HepG2 (cell line): ENCODE measurements around the gene MECR. TPM values are rescaled to one million over a fixed set of nuclear protein-coding genes. Genes with fewer than 3 reads are reported as not detected.

ENCODE experiments used
- ATF1 ChIP-seq: IDR thresholded peaks from 2 replicates; pipeline ENCODE4 v1.6.1; 2016; ENCODE audit warnings: mild to moderate bottlenecking, control low read depth
- NPAS2 ChIP-seq: sonication (generic); formaldehyde crosslinking; IDR thresholded peaks from 2 replicates; pipeline ENCODE4 v1.8.0; 2022; ENCODE audit warnings: mild to moderate bottlenecking, missing genetic modification reagents, borderline replicate concordance
- SNAPC5 ChIP-seq: sonication (generic); formaldehyde crosslinking; IDR thresholded peaks from 2 replicates; pipeline ENCODE4 v1.8.1; 2023; ENCODE audit warnings: mild to moderate bottlenecking, missing genetic modification reagents, borderline replicate concordance
- SP4 ChIP-seq: sonication (generic); formaldehyde crosslinking; IDR thresholded peaks from 2 replicates; pipeline ENCODE4 v1.8.1; 2023; ENCODE audit warnings: mild to moderate bottlenecking, missing genetic modification reagents
- YY1 ChIP-seq: IDR thresholded peaks from 2 replicates; pipeline ENCODE4 v1.6.1; 2011; ENCODE audit warnings: low read length, low read depth, moderate library complexity, mild to moderate bottlenecking; ENCODE audit not compliant: insufficient read depth, insufficient replicate concordance
- ZEB1 ChIP-seq: IDR thresholded peaks from 2 replicates; pipeline ENCODE4 v1.6.1; 2012; ENCODE audit warnings: mild to moderate bottlenecking, low read depth, inconsistent platforms; ENCODE audit not compliant: insufficient replicate concordance
- ZNF207 ChIP-seq: fragments of 450-650 bp; IDR thresholded peaks from 2 replicates; pipeline ENCODE4 v1.6.1; 2016; ENCODE audit warnings: antibody characterized with exemption, borderline replicate concordance
- ZNF251 ChIP-seq: sonication (generic); formaldehyde crosslinking; IDR thresholded peaks from 2 replicates; pipeline ENCODE4 v1.9.0; 2021; ENCODE audit warnings: mild to moderate bottlenecking, missing genetic modification reagents
- ZNF337 ChIP-seq: sonication (generic); formaldehyde crosslinking; IDR thresholded peaks from 2 replicates; pipeline ENCODE4 v1.5.1; 2020; ENCODE audit warnings: missing genetic modification reagents, low read depth, mild to moderate bottlenecking, borderline replicate concordance
- ZNF383 ChIP-seq: sonication (generic); formaldehyde crosslinking; IDR thresholded peaks from 2 replicates; pipeline ENCODE4 v1.4.0; 2020; ENCODE audit warnings: missing genetic modification reagents, mild to moderate bottlenecking, borderline replicate concordance
- polyA plus RNA-seq, 8 experiments: library from polyadenylated mRNA; depleted of rRNA in 3 of 8; stranded (reverse) in 7 of 8; unstranded in 1 of 8; fragments of >200 nt; fragmentation: Illumina TruSeq in 4 of 8; extraction: Trizol in 4 of 8; gene quantifications; 2 replicates each; pipeline versions ENCODE4 v1.2.1 to v1.2.3, GENCODE V29; 2011 to 2016; ENCODE audit warnings: low read depth in 4 of 8, missing spikeins in 1 of 8, mixed read lengths in 1 of 8; ENCODE audit not compliant: insufficient read depth in 1 of 8
- total RNA-seq, 5 experiments: library from RNA; depleted of rRNA; stranded (reverse); fragments of >200 nt; fragmentation: Illumina TruSeq; extraction: Trizol; gene quantifications; 2 replicates each; pipeline ENCODE4 v1.2.3, GENCODE V29; 2016; ENCODE audit warnings: low read depth in 1 of 5
- TF ChIP-seq, protein P1 (sequence below): sonication (generic); formaldehyde crosslinking; IDR thresholded peaks from 2 replicates; pipeline ENCODE4 v1.5.1; 2020; ENCODE audit warnings: mild to moderate bottlenecking, missing genetic modification reagents
- TF ChIP-seq, protein P2 (sequence below): sonication (generic); formaldehyde crosslinking; IDR thresholded peaks from 2 replicates; pipeline ENCODE4 v1.5.0; 2020; ENCODE audit warnings: mild to moderate bottlenecking, missing genetic modification reagents
- TF ChIP-seq, protein P3 (sequence below): sonication (generic); formaldehyde crosslinking; IDR thresholded peaks from 2 replicates; pipeline ENCODE4 v1.4.0; 2020; ENCODE audit warnings: missing genetic modification reagents, borderline replicate concordance
- TF ChIP-seq, protein P4 (sequence below): sonication (generic); formaldehyde crosslinking; IDR thresholded peaks from 2 replicates; pipeline ENCODE4 v1.5.0; 2020; ENCODE audit warnings: mild to moderate bottlenecking, missing genetic modification reagents

MECR gene
- total and polyA plus RNA-seq, 2 of the 13 experiments (the other 11 are each of a cell fraction or from before 2014, with no cell fraction given), result 18.8 to 24.9 TPM

DNA sequence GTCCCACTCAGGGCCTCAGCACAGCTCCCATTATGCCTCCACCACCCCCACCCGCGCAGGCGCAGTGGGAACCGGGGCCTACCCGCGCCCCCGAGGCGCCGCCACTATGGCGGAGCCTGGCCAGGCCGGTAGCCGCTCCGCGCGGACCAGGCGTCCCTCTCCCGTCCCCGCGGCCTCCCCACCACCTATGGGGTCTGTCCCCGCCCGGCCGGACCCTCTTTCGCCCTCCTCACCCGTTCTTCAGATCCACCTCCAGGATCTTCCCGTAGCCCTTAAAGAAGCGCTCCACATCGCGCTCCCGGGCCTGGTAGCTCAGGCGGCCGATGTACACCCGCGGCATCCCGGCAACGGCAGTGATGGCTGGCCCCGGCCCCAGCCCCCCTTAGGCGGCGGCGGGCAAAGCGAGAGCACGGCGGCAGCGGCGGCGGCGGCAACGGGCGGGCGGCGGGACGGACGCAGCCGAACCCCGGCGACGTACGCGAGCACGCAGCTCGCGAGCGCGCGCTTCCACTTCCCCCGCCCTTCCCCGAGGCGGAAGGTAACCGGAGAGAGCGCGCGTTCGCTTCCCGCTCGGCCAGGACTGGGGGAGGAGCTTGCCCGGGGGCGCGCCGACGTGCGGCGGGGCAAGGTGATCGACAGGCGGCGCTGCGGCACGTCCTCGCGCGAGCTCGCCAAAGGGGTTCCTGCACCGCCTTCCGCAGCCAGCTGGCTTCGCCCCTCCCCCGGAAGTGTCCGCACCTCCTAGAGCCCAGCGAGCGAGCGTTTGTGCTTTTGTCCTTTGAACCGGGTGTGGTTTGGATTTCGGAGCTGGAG, 49.1 kb downstream of the MECR start, which contains the start of gene SRSF4 (continued):
- TF ChIP-seq ZNF207, result no peak
- TF ChIP-seq ATF1 (CRISPR knock-in tag), result no peak
- TF ChIP-seq, protein P1, sequence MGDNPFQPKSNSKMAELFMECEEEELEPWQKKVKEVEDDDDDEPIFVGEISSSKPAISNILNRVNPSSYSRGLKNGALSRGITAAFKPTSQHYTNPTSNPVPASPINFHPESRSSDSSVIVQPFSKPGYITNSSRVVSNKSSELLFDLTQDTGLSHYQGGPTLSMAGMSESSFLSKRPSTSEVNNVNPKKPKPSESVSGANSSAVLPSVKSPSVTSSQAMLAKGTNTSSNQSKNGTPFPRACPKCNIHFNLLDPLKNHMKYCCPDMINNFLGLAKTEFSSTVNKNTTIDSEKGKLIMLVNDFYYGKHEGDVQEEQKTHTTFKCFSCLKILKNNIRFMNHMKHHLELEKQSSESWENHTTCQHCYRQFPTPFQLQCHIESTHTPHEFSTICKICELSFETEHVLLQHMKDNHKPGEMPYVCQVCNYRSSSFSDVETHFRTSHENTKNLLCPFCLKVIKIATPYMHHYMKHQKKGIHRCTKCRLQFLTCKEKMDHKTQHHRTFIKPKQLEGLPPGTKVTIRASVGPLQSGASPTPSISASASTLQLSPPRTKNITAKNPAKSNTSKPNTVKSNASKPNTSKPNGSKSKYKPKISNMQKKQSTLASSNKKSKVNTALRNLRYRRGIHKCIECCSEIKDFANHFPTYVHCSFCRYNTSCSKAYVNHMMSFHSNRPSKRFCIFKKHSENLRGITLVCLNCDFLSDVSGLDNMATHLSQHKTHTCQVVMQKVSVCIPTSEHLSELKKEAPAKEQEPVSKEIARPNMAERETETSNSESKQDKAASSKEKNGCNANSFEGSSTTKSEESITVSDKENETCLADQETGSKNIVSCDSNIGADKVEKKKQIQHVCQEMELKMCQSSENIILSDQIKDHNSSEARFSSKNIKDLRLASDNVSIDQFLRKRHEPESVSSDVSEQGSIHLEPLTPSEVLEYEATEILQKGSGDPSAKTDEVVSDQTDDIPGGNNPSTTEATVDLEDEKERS, result peak; percentile 44; the same call in 1 of the 2 replicates
- TF ChIP-seq SNAPC5 (CRISPR knock-in tag), result 0 out of 2 replicates have a peak, but pooled peaks have one; percentile 87
- TF ChIP-seq ZNF383 (CRISPR knock-in tag), result no peak
- peak; percentile 91 for TF ChIP-seq YY1
- TF ChIP-seq, protein P2, sequence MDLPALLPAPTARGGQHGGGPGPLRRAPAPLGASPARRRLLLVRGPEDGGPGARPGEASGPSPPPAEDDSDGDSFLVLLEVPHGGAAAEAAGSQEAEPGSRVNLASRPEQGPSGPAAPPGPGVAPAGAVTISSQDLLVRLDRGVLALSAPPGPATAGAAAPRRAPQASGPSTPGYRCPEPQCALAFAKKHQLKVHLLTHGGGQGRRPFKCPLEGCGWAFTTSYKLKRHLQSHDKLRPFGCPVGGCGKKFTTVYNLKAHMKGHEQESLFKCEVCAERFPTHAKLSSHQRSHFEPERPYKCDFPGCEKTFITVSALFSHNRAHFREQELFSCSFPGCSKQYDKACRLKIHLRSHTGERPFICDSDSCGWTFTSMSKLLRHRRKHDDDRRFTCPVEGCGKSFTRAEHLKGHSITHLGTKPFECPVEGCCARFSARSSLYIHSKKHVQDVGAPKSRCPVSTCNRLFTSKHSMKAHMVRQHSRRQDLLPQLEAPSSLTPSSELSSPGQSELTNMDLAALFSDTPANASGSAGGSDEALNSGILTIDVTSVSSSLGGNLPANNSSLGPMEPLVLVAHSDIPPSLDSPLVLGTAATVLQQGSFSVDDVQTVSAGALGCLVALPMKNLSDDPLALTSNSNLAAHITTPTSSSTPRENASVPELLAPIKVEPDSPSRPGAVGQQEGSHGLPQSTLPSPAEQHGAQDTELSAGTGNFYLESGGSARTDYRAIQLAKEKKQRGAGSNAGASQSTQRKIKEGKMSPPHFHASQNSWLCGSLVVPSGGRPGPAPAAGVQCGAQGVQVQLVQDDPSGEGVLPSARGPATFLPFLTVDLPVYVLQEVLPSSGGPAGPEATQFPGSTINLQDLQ (CRISPR knock-in tag), result 0 out of 2 replicates have a peak, but pooled peaks have one; percentile 46
- TF ChIP-seq SP4 (CRISPR knock-in tag), result peak; percentile 94
- no peak for TF ChIP-seq ZEB1
- no peak for TF ChIP-seq ZNF251 (CRISPR knock-in tag)
- TF ChIP-seq, protein P3, sequence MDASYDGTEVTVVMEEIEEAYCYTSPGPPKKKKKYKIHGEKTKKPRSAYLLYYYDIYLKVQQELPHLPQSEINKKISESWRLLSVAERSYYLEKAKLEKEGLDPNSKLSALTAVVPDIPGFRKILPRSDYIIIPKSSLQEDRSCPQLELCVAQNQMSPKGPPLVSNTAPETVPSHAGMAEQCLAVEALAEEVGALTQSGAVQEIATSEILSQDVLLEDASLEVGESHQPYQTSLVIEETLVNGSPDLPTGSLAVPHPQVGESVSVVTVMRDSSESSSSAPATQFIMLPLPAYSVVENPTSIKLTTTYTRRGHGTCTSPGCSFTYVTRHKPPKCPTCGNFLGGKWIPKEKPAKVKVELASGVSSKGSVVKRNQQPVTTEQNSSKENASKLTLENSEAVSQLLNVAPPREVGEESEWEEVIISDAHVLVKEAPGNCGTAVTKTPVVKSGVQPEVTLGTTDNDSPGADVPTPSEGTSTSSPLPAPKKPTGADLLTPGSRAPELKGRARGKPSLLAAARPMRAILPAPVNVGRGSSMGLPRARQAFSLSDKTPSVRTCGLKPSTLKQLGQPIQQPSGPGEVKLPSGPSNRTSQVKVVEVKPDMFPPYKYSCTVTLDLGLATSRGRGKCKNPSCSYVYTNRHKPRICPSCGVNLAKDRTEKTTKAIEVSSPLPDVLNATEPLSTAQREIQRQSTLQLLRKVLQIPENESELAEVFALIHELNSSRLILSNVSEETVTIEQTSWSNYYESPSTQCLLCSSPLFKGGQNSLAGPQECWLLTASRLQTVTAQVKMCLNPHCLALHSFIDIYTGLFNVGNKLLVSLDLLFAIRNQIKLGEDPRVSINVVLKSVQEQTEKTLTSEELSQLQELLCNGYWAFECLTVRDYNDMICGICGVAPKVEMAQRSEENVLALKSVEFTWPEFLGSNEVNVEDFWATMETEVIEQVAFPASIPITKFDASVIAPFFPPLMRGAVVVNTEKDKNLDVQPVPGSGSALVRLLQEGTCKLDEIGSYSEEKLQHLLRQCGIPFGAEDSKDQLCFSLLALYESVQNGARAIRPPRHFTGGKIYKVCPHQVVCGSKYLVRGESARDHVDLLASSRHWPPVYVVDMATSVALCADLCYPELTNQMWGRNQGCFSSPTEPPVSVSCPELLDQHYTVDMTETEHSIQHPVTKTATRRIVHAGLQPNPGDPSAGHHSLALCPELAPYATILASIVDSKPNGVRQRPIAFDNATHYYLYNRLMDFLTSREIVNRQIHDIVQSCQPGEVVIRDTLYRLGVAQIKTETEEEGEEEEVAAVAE (CRISPR knock-in tag), result 0 out of 2 replicates have a peak, but pooled peaks have one; percentile 26
- peak; percentile 19; the same call in 1 of the 2 replicates for TF ChIP-seq ZNF337 (CRISPR knock-in tag)
- TF ChIP-seq, protein P4, sequence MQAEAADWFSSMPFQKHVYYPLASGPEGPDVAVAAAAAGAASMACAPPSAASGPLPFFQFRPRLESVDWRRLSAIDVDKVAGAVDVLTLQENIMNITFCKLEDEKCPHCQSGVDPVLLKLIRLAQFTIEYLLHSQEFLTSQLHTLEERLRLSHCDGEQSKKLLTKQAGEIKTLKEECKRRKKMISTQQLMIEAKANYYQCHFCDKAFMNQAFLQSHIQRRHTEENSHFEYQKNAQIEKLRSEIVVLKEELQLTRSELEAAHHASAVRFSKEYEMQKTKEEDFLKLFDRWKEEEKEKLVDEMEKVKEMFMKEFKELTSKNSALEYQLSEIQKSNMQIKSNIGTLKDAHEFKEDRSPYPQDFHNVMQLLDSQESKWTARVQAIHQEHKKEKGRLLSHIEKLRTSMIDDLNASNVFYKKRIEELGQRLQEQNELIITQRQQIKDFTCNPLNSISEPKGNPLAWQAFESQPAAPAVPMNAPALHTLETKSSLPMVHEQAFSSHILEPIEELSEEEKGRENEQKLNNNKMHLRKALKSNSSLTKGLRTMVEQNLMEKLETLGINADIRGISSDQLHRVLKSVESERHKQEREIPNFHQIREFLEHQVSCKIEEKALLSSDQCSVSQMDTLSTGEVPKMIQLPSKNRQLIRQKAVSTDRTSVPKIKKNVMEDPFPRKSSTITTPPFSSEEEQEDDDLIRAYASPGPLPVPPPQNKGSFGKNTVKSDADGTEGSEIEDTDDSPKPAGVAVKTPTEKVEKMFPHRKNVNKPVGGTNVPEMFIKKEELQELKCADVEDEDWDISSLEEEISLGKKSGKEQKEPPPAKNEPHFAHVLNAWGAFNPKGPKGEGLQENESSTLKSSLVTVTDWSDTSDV (CRISPR knock-in tag), result no peak
- TF ChIP-seq NPAS2 (CRISPR knock-in tag), result no peak
